GM23248 (cell line): ENCODE data around the gene GPD2. TPM values are rescaled to one million over a fixed set of nuclear protein-coding genes. Genes with fewer than 3 reads are reported as not detected.

Experiments
- DNase-seq: peaks from one replicate; pipeline ENCODE4 v3.0.0-alpha.2; 2015
- H2AFZ ChIP-seq: fragments of 200-600 bp; sonication (generic); 2 replicates; pipeline ENCODE4 v1.6.1; 2016; ENCODE audit warnings: antibody characterized with exemption
- H3F3A ChIP-seq: fragments of 200-600 bp; sonication (generic); 2 replicates; pipeline ENCODE4 v1.6.1; 2016; ENCODE audit warnings: mild to moderate bottlenecking, antibody characterized with exemption, mixed run types; ENCODE audit not compliant: insufficient read depth
- H3K27ac ChIP-seq: fragments of 200-600 bp; sonication (generic); 2 replicates; pipeline ENCODE4 v1.5.1; 2016; ENCODE audit warnings: mild to moderate bottlenecking
- H3K27me3 ChIP-seq: fragments of 200-600 bp; sonication (generic); replicated peaks from 2 replicates; pipeline ENCODE4 v1.6.1; 2016; ENCODE audit warnings: mild to moderate bottlenecking; ENCODE audit not compliant: insufficient read depth
- H3K36me3 ChIP-seq: fragments of 200-600 bp; sonication (generic); 2 replicates; pipeline ENCODE4 v1.6.1; 2016; ENCODE audit warnings: low read depth, mild to moderate bottlenecking
- H3K4me1 ChIP-seq: fragments of 200-600 bp; sonication (generic); 2 replicates; pipeline ENCODE4 v1.6.1; 2016; ENCODE audit warnings: mild to moderate bottlenecking; ENCODE audit not compliant: insufficient read depth
- H3K4me2 ChIP-seq: fragments of 200-600 bp; sonication (generic); one replicate; pipeline ENCODE4 v1.6.1; 2016; ENCODE audit warnings: mild to moderate bottlenecking; ENCODE audit not compliant: unreplicated experiment
- H3K4me3 ChIP-seq: fragments of 200-600 bp; sonication (generic); 2 replicates; pipeline ENCODE4 v1.5.1; 2016; ENCODE audit warnings: mild to moderate bottlenecking
- H3K79me2 ChIP-seq: fragments of 200-600 bp; sonication (generic); 2 replicates; pipeline ENCODE4 v1.6.1; 2016; ENCODE audit warnings: mild to moderate bottlenecking; ENCODE audit not compliant: insufficient read depth
- H3K9ac ChIP-seq: fragments of 200-600 bp; sonication (generic); 2 replicates; pipeline ENCODE4 v1.6.1; 2016; ENCODE audit warnings: mild to moderate bottlenecking
- H3K9me2 ChIP-seq: fragments of 200-600 bp; sonication (generic); 2 replicates; pipeline ENCODE4 v1.6.1; 2016; ENCODE audit warnings: mixed run types, mild to moderate bottlenecking, moderate library complexity; ENCODE audit not compliant: insufficient read depth
- H3K9me3 ChIP-seq: fragments of 200-600 bp; sonication (generic); one replicate; pipeline ENCODE4 v1.6.1; 2017; ENCODE audit warnings: low read depth
- H4K20me1 ChIP-seq: fragments of 200-600 bp; sonication (generic); 2 replicates; pipeline ENCODE4 v1.6.0; 2016; ENCODE audit not compliant: insufficient read depth
- EZH2 ChIP-seq: fragments of 200-600 bp; sonication (generic); IDR thresholded peaks from 2 replicates; pipeline ENCODE4 v1.6.1; 2018; ENCODE audit warnings: antibody characterized with exemption, mild to moderate bottlenecking; ENCODE audit not compliant: insufficient read depth, poor library complexity, severe bottlenecking
- EZH2phosphoT487 ChIP-seq: fragments of 200-600 bp; sonication (generic); IDR thresholded peaks from 2 replicates; pipeline ENCODE4 v1.6.1; 2018; ENCODE audit warnings: antibody characterized with exemption, moderate library complexity, mild to moderate bottlenecking, low read depth; ENCODE audit not compliant: insufficient read depth
- WGBS, 2 experiments: methylation state at CpG; one replicate each; pipeline ENCODE4 v1.1.6; 2015 to 2017; ENCODE audit warnings: low lambda C conversion rate in 2 of 2, low coverage in 1 of 2; ENCODE audit errors: missing lambda C conversion rate in 2 of 2; 5-methylcytosine and 5-hydroxymethylcytosine counted together
- in situ Hi-C: fragments of 300-500 bp; cut with MboI; formaldehyde crosslinking; loops from 2 replicates; pipeline ENCODE4 v1.15.0; 2020
- polyA plus RNA-seq: library from polyadenylated mRNA; unstranded; fragments of >200 nt; fragmentation: Nextera tagmentation; extraction: Ambion mirVana; gene quantifications from 2 replicates; pipeline ENCODE4 v1.2.1, GENCODE V29; 2016
- total RNA-seq: library from RNA; depleted of rRNA; stranded (reverse); fragments of >200 nt; shearing (Covaris generic); gene quantifications from 2 replicates; pipeline ENCODE4 v1.2.3, GENCODE V29; 2014

GPD2 gene
- total and polyA plus RNA-seq, 2 experiments from 2014 or later: 16.1 to 37.7 TPM

GRCh38 chr2:156592809-156593593 is 156.8 kb downstream of the GPD2 start:
- in situ Hi-C loops: loop anchor here (25.0 kb wide), 2 partner anchors 594 to 1206 kb away; no protein-coding TSS in a partner anchor
- no peak overlapping the region for H3K4me2 ChIP-seq
- WGBS, 2 experiments: 77 to 85% methylated on average over 8 of the region's 8 CpGs

DNA sequence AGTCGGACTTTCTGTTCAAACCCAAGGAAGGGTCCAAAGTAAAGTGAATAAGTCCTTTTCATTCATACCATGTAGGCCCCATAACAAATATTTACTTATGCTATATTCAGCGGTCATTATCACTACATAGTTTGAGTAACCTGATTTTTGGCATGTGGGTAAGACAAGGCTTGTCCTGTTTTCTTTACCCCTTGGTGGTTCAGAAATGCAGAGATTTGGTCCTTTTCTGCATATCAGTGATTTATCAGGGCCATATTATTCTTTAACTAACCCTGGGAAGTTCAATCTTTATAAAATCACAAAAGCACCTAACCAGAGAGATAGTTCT is 157.4 kb downstream of the GPD2 start:
- in situ Hi-C loops: loop anchor here (25.0 kb wide), 2 partner anchors 594 to 1206 kb away; no protein-coding TSS in a partner anchor
- Histone ChIP-seq H3K4me3 (no peak overlapping the region), H3K27me3 (no peaks in the 10 kb centered on the region), H3K9ac (no peak overlapping the region), H3K9me3 (no peaks in the 10 kb centered on the region), H4K20me1 (no peaks in the 10 kb centered on the region), H2AFZ (no peak overlapping the region), H3K36me3 (no peaks in the 10 kb centered on the region), H3K79me2 (no peaks in the 10 kb centered on the region), H3K9me2 (no peaks in the 10 kb centered on the region), H3K4me1 (peaks cover 3% of the 10 kb centered on the region), H3F3A (no peaks in the 10 kb centered on the region), H3K27ac (no peak overlapping the region), H3K4me2 (no peak overlapping the region)
- TF ChIP-seq EZH2: no peak
- TF ChIP-seq EZH2phosphoT487: no peak
- WGBS, 2 experiments: 93 to 95% methylated on average over 2 of the region's 2 CpGs
- no peak for DNase-seq

More at GRCh38 chr2:156592809-156593593, 156.8 kb downstream of the GPD2 start:
- H2AFZ ChIP-seq: no peak overlapping the region
- no peak overlapping the region for H3K4me3 ChIP-seq
- H3F3A ChIP-seq: no peaks in the 10 kb centered on the region
- TF ChIP-seq EZH2 (no peak), EZH2phosphoT487 (no peak)
- no peaks in the 10 kb centered on the region for H3K9me2 ChIP-seq
- no peak for DNase-seq
- no peaks in the 10 kb centered on the region for H3K36me3 ChIP-seq
- H3K4me1 ChIP-seq: peaks cover 3% of the 10 kb centered on the region
- no peaks in the 10 kb centered on the region for H3K27me3 ChIP-seq
- no peaks in the 10 kb centered on the region for H3K9me3 ChIP-seq
- H3K79me2 ChIP-seq: no peaks in the 10 kb centered on the region
- no peaks in the 10 kb centered on the region for H4K20me1 ChIP-seq
- H3K27ac ChIP-seq: no peak overlapping the region
- no peak overlapping the region for H3K9ac ChIP-seq

- H3K27me3 ChIP-seq: no peaks in the 10 kb centered on the region
- H3K79me2 ChIP-seq: no peaks in the 10 kb centered on the region
- no peak for TF ChIP-seq EZH2
- TF ChIP-seq EZH2phosphoT487: no peak
- H3K9ac ChIP-seq: no peak overlapping the region
- H3F3A ChIP-seq: no peaks in the 10 kb centered on the region
- H3K4me1 ChIP-seq: no peaks in the 10 kb centered on the region
- no peaks in the 10 kb centered on the region for H3K36me3 ChIP-seq
- H3K27ac ChIP-seq: no peak overlapping the region
- in situ Hi-C loops: loop anchor here (25.0 kb wide), 2 partner anchors 589 to 1211 kb away; no protein-coding TSS in a partner anchor
- no peaks in the 10 kb centered on the region for H4K20me1 ChIP-seq
- no peak overlapping the region for H3K4me3 ChIP-seq
- WGBS, 2 experiments: 29% methylated on average over 1 of the region's 1 CpG
- no peaks in the 10 kb centered on the region for H3K9me2 ChIP-seq
- no peak overlapping the region for H3K4me2 ChIP-seq
- H2AFZ ChIP-seq: no peak overlapping the region
- DNase-seq: no peak
- no peaks in the 10 kb centered on the region for H3K9me3 ChIP-seq
Observed at GRCh38 chr2:156598563-156598962, 162.4 kb downstream of the GPD2 start.

DNA sequence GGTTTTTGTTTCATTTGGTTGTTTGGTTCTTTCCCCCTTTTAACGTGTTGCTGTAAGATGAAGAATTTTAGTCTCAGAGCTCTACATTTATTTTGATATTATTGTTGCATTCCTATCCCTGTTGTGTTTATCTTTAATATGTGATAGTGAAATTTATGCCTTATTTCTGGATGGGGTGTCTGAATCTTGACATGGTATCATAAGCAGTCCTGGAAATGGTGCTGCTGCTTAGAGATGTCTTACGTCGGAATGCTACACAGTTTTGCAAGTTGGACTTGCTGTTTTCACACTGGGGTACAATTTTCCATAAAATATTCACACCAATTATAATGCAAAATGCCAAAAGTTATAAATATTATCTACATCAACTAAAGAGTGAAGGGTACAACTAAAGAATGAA is 164.0 kb downstream of the GPD2 start:
- in situ Hi-C loops: no loop called here
- Histone ChIP-seq H3K9me2 (no peaks in the 10 kb centered on the region), H3K36me3 (no peaks in the 10 kb centered on the region), H3K27ac (no peak overlapping the region), H3F3A (no peaks in the 10 kb centered on the region), H4K20me1 (no peaks in the 10 kb centered on the region), H3K9me3 (no peaks in the 10 kb centered on the region), H3K27me3 (no peaks in the 10 kb centered on the region), H3K9ac (no peak overlapping the region), H3K4me2 (no peak overlapping the region), H3K4me1 (no peaks in the 10 kb centered on the region), H2AFZ (no peak overlapping the region), H3K79me2 (no peaks in the 10 kb centered on the region), H3K4me3 (no peak overlapping the region)
- TF ChIP-seq EZH2: no peak
- no peak for TF ChIP-seq EZH2phosphoT487
- no peak for DNase-seq
- WGBS, 2 experiments: 80 to 90% methylated on average over 3 of the region's 3 CpGs
